ENCODE results near the gene NR1H3. TPM values are rescaled to one million over a fixed set of nuclear protein-coding genes. Genes with fewer than 3 reads are reported as not detected.

Gene NR1H3
- total and polyA plus RNA-seq, 2 of the 4 experiments (the other 2 are of a cell fraction) = 9.1 to 13.6 TPM

- Histone ChIP-seq H2AK9ac (replicated peaks; ENCODE audit: low read depth, low read length, poor library complexity) (peak within 1 kb of the TSS; percentile 93), H3K79me1 (ENCODE audit: low read depth in 1 of 2, low read length in 2 of 2) (peaks cover 34 to 47% of the 10 kb centered on the region in 2 experiments), H3K14ac (replicated peaks; ENCODE audit: low read depth, low read length) (peak within 1 kb of the TSS; percentile 99), H2AFZ (replicated peaks; ENCODE audit: low read length, poor library complexity) (peak within 1 kb of the TSS; percentile 98), H4K5ac (ENCODE audit: low read depth, low read length) (peak within 1 kb of the TSS; percentile 90), H4K8ac (ENCODE audit: low read depth in 2 of 2, low read length in 2 of 2) (peak within 1 kb of the TSS; percentile 83 to 99), H3K56ac (ENCODE audit: extremely low read depth, insufficient read depth, low read length) (peak within 1 kb of the TSS; percentile 81), H3K4me2 (ENCODE audit: low read depth, low read length) (peak within 1 kb of the TSS; percentile 94), H3K9ac (ENCODE audit: low read depth, low read length) (peak within 1 kb of the TSS; percentile 91), H3K18ac (ENCODE audit: low read depth, low read length) (peak within 1 kb of the TSS; percentile 83), H4K91ac (ENCODE audit: insufficient read depth, low read depth, low read length) (peak within 1 kb of the TSS; percentile 98), H2BK5ac (ENCODE audit: low read depth, low read length, poor library complexity, severe bottlenecking) (peak within 1 kb of the TSS; percentile 90), H2BK20ac (ENCODE audit: low read depth, low read length) (peak within 1 kb of the TSS; percentile 81), H3K4me3 (ENCODE audit: insufficient read depth, low read depth, low read length) (peak within 1 kb of the TSS; percentile 66), H2BK15ac (ENCODE audit: low read depth, low read length) (peak within 1 kb of the TSS; percentile 83; the same call in 2 of the 3 replicates), H3K36me3 (ENCODE audit: control insufficient read depth, insufficient read depth, low read length) (peaks cover 15% of the 10 kb centered on the region), H3K27me3 (ENCODE audit: control insufficient read depth, insufficient read depth, low read length) (no peaks in the 10 kb centered on the region), H3K23ac (ENCODE audit: low read depth, low read length) (peak within 1 kb of the TSS; percentile 92), H2BK120ac (ENCODE audit: low read depth, low read length) (peak within 1 kb of the TSS; percentile 92), H3K27ac (ENCODE audit: insufficient read depth, low read length) (peak within 1 kb of the TSS; percentile 86), H3K9me1 (ENCODE audit: insufficient read depth, low read length) (peaks cover 18% of the 10 kb centered on the region), H3K4ac (ENCODE audit: low read depth, low read length) (peak within 1 kb of the TSS; percentile 96), H3K4me1 (ENCODE audit: control insufficient read depth, insufficient read depth, low read length) (peaks cover 11% of the 10 kb centered on the region), H4K20me1 (ENCODE audit: insufficient read depth, low read length) (no peaks in the 10 kb centered on the region), H3K9me3 (ENCODE audit: control insufficient read depth, insufficient read depth, low read length) (no peaks in the 10 kb centered on the region), H2AK5ac (ENCODE audit: low read depth, low read length) (peak within 1 kb of the TSS; percentile 90)
- dilution Hi-C loops (cut with HindIII; ENCODE audit: low sequenced_read_pairs, unreplicated experiment) (no loop called here), in situ Hi-C loops (cut with MboI; ENCODE audit: low sequenced_read_pairs) (no loop called here), intact Hi-C loops (cut with micrococcal nuclease) (loop anchor here (2.0 kb wide), 1 partner anchor 34 kb away; the partner anchor contains the start of gene DDB2)
- ChIA-PET POLR2A (ENCODE audit: unreplicated experiment) (interaction anchor here (1.0 to 1.2 kb wide), 2 partner anchors 13 to 28 kb away, joined by 4 read pairs; no protein-coding TSS in a partner anchor), CTCF (interaction anchor here (0.6 to 1.7 kb wide), 4 partner anchors 9 to 187 kb away, joined by 3 to 7 read pairs (median 5); partner anchors contain the start of gene NR1H3)
- no TSS peak for BruUV-seq (replicated peaks)
- WGBS, 2 experiments (ENCODE audit: extremely low coverage in 2 of 2, insufficient read length in 1 of 2) = 0% methylated on average over 17 of the region's 45 CpGs; no CpG with 5 or more reads in 1 of the 2 experiments
- DNase-seq (peak; percentile 87), ATAC-seq (ENCODE audit: low read depth) (peak; percentile 97)
- TF ChIP-seq BHLHE40 (IDR thresholded peaks at IDR 0.05; ENCODE audit: low read depth, low read length) (peak; percentile 37; the same call in 1 of the 2 replicates), POLR2A (IDR thresholded peaks at IDR 0.05; ENCODE audit: low read depth, low read length) (peak; percentile 70; the same call in 1 of the 2 replicates), CHD1 (IDR thresholded peaks at IDR 0.05; ENCODE audit: low read depth, low read length) (no peak), FOS (IDR thresholded peaks at IDR 0.05; ENCODE audit: low read depth, low read length) (no peak), MAZ (IDR thresholded peaks at IDR 0.05; ENCODE audit: borderline replicate concordance, low read depth, low read length) (peak; percentile 62; the same call in 1 of the 2 replicates), RAD21 (IDR thresholded peaks at IDR 0.05; ENCODE audit: low read length) (0 out of 2 replicates have a peak, but pooled peaks have one; percentile 7), CEBPB (IDR thresholded peaks at IDR 0.05; ENCODE audit: low read depth, low read length) (no peak), SMC3 (IDR thresholded peaks at IDR 0.05; ENCODE audit: low read depth, low read length) (0 out of 2 replicates have a peak, but pooled peaks have one; percentile 29)
- TF ChIP-seq, protein P1, sequence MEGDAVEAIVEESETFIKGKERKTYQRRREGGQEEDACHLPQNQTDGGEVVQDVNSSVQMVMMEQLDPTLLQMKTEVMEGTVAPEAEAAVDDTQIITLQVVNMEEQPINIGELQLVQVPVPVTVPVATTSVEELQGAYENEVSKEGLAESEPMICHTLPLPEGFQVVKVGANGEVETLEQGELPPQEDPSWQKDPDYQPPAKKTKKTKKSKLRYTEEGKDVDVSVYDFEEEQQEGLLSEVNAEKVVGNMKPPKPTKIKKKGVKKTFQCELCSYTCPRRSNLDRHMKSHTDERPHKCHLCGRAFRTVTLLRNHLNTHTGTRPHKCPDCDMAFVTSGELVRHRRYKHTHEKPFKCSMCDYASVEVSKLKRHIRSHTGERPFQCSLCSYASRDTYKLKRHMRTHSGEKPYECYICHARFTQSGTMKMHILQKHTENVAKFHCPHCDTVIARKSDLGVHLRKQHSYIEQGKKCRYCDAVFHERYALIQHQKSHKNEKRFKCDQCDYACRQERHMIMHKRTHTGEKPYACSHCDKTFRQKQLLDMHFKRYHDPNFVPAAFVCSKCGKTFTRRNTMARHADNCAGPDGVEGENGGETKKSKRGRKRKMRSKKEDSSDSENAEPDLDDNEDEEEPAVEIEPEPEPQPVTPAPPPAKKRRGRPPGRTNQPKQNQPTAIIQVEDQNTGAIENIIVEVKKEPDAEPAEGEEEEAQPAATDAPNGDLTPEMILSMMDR (conservative IDR thresholded peaks at IDR 0.05; ENCODE audit: low read depth, low read length) = peak; percentile 27; the same call in 1 of the 2 replicates
Measured at GRCh38 chr11:47248664-47249377, 9.0 kb upstream of the NR1H3 start, which contains the start of gene ACP2. Gene ACP2 (minus strand): TSS chr11:47248814. CDS start chr11:47248789, 25 bp downstream.
